NCI-H2107 treated with DMSO at 0.1 percent for 48 hours (cell line): ENCODE measurements around the gene RSPRY1.

ENCODE experiments used
- DNase-seq: peaks from one replicate; lab custom pipeline; 2025; ENCODE audit not compliant: unreplicated experiment; lab: John Stamatoyannopoulos, UW

Gene RSPRY1

DNA sequence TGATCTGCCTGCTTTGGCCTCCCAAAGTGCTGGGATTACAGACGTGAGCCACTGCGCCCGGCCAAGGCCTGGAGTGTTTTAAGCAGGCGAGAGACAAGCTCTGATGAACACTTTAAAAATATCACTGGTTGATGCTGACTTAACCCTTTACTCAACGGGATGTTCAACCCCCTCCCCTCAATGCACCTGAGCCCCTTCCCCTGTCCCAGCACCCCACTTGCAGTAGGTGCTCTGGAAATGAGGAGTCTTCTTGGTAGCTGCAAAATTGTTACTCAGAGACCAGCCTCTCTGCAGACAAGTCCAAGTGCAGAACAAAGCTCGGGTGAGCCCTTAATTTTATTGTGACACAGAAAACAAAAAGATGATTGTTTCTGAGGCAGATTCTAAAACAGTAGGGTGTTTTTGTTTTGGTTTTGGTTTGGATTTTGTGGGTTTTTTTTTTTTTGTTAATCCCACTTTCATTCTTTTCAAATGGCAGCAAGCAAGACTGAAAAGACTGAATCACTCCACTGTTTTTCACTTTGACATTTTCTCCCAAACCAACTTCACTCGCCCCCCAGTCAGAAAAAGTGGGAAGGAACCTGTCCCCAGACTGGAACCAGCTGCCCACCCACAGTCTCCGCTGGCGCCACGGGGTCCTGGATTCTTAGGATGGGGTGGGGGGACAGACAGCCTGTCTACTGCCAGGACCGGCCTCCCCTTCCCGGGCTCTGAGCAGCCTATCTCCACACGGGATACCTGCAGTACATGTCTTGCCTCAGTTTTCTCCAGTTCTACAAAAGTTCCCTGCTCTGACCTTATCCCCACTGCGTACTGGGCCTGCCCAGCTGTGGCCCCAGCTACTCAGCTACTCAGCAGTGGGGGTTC is 103.5 kb downstream of the RSPRY1 start:
- no peak for DNase-seq
